Trophoblast cell (in vitro differentiated cells and primary cell): ENCODE data around the gene KLHL21.
A peak's percentile ranks its signal among the peaks of the same experiment; 100 is the strongest.

Source experiments
- DNase-seq, 2 donors: peaks; one replicate each; pipeline ENCODE4 v3.0.0-alpha.2; 2016
- H2AFZ ChIP-seq: 2 replicates; pipeline ENCODE4 v1.6.1; 2013; ENCODE audit warnings: low read length, moderate library complexity, mild to moderate bottlenecking; ENCODE audit not compliant: insufficient read depth, poor library complexity
- H2AK5ac ChIP-seq: 2 replicates; pipeline ENCODE4 v1.6.1; 2013; ENCODE audit warnings: mild to moderate bottlenecking, low read length
- H2BK120ac ChIP-seq: 2 replicates; pipeline ENCODE4 v1.6.1; 2013; ENCODE audit warnings: low read length, mild to moderate bottlenecking, moderate library complexity; ENCODE audit not compliant: insufficient read depth, poor library complexity
- H2BK12ac ChIP-seq: 2 replicates; pipeline ENCODE4 v1.6.1; 2013; ENCODE audit warnings: mild to moderate bottlenecking, low read length, moderate library complexity
- H2BK5ac ChIP-seq: 2 replicates; pipeline ENCODE4 v1.6.1; 2013; ENCODE audit warnings: low read length, low read depth, moderate library complexity, mild to moderate bottlenecking; ENCODE audit not compliant: poor library complexity
- H3K14ac ChIP-seq: 2 replicates; pipeline ENCODE4 v1.6.1; 2013; ENCODE audit warnings: mild to moderate bottlenecking, low read length
- H3K18ac ChIP-seq: 2 replicates; pipeline ENCODE4 v1.6.1; 2013; ENCODE audit warnings: mild to moderate bottlenecking, low read length
- H3K23ac ChIP-seq: 2 replicates; pipeline ENCODE4 v1.6.1; 2013; ENCODE audit warnings: low read length
- H3K27ac ChIP-seq: 2 replicates; pipeline ENCODE4 v1.5.1; 2013; ENCODE audit warnings: low read depth, mild to moderate bottlenecking, inconsistent platforms, low read length, moderate library complexity
- H3K27me3 ChIP-seq: 2 replicates; pipeline ENCODE4 v1.6.1; 2013; ENCODE audit warnings: inconsistent platforms, mild to moderate bottlenecking, low read length, moderate library complexity; ENCODE audit not compliant: insufficient read depth
- H3K36me3 ChIP-seq, 2 experiments: 1 replicate in 1 of 2; 2 replicates in 1 of 2; pipeline ENCODE4 v1.6.1; 2013; ENCODE audit warnings: low read length in 2 of 2, mild to moderate bottlenecking in 2 of 2, moderate library complexity in 1 of 2; ENCODE audit not compliant: insufficient read depth in 2 of 2, control insufficient read depth in 1 of 2
- H3K4ac ChIP-seq: 2 replicates; pipeline ENCODE4 v1.6.1; 2013; ENCODE audit warnings: low read depth, mild to moderate bottlenecking, low read length, moderate library complexity
- H3K4me1 ChIP-seq, 2 experiments: 1 replicate in 1 of 2; 2 replicates in 1 of 2; pipeline ENCODE4 v1.6.1; 2013; ENCODE audit warnings: low read length in 2 of 2, mild to moderate bottlenecking in 2 of 2, moderate library complexity in 1 of 2; ENCODE audit not compliant: insufficient read depth in 2 of 2, control insufficient read depth in 1 of 2
- H3K4me2 ChIP-seq: 2 replicates; pipeline ENCODE4 v1.6.1; 2013; ENCODE audit warnings: inconsistent platforms, mild to moderate bottlenecking, low read length, moderate library complexity
- H3K4me3 ChIP-seq: 2 replicates; pipeline ENCODE4 v1.5.1; 2013; ENCODE audit warnings: mild to moderate bottlenecking, low read depth, low read length, inconsistent platforms
- H3K79me1 ChIP-seq: one replicate; pipeline ENCODE4 v1.6.1; 2013; ENCODE audit warnings: low read length
- H3K79me2 ChIP-seq: 2 replicates; pipeline ENCODE4 v1.6.1; 2013; ENCODE audit warnings: low read length, mild to moderate bottlenecking; ENCODE audit not compliant: control insufficient read depth, insufficient read depth, poor library complexity
- H3K9ac ChIP-seq: 2 replicates; pipeline ENCODE4 v1.6.1; 2013; ENCODE audit warnings: mild to moderate bottlenecking, low read length
- H3K9me3 ChIP-seq: 2 replicates; pipeline ENCODE4 v1.6.1; 2013; ENCODE audit warnings: low read depth, mild to moderate bottlenecking, control low read depth, inconsistent platforms, low read length; ENCODE audit not compliant: insufficient read depth
- H4K12ac ChIP-seq: 2 replicates; pipeline ENCODE4 v1.6.1; 2013; ENCODE audit warnings: low read depth, mild to moderate bottlenecking, low read length, moderate library complexity
- H4K8ac ChIP-seq: 2 replicates; pipeline ENCODE4 v1.6.1; 2013; ENCODE audit warnings: low read depth, mild to moderate bottlenecking, low read length, moderate library complexity
- H4K91ac ChIP-seq: one replicate; pipeline ENCODE4 v1.6.1; 2013; ENCODE audit warnings: low read depth, mild to moderate bottlenecking, low read length, moderate library complexity
- WGBS: extraction: QIAGEN DNeasy Blood & Tissue Kit; methylation state at CpG from one replicate; pipeline ENCODE4 v1.1.7; 2013; ENCODE audit warnings: missing lambda C conversion rate; ENCODE audit not compliant: insufficient read length, insufficient coverage; ENCODE audit errors: extremely low coverage; 5-methylcytosine and 5-hydroxymethylcytosine counted together

Gene KLHL21

GRCh38 chr1:6614929-6615785, 12.5 kb upstream of the KLHL21 start:
- Histone ChIP-seq H3K4ac (peak overlapping the region; percentile 99), H2BK12ac (no peak overlapping the region), H2BK120ac (peak overlapping the region; percentile 65), H4K12ac (peak overlapping the region; percentile 44), H3K27ac (peak overlapping the region; percentile 8), H4K8ac (peak overlapping the region; percentile 48), H3K9ac (peak overlapping the region; percentile 86), H3K27me3 (no peaks in the 10 kb centered on the region), H3K79me2 (peaks cover 28% of the 10 kb centered on the region), H3K36me3 (peaks cover 29 to 31% of the 10 kb centered on the region in 2 experiments), H3K14ac (peak overlapping the region; percentile 73), H3K79me1 (peaks cover 16% of the 10 kb centered on the region), H3K4me1 (peaks cover 0 to 6% of the 10 kb centered on the region in 2 experiments), H3K23ac (no peak overlapping the region), H2BK5ac (peak overlapping the region; percentile 74), H2AFZ (no peak overlapping the region), H4K91ac (peak overlapping the region; percentile 71), H3K9me3 (no peaks in the 10 kb centered on the region), H3K4me2 (peak overlapping the region; percentile 87), H3K18ac (peak overlapping the region; percentile 68), H3K4me3 (peak overlapping the region; percentile 89), H2AK5ac (no peak overlapping the region)
- WGBS, result no CpG with 5 or more reads among the region's 82 CpGs
- DNase-seq, result peak in 1 of 2 donors; percentile 37

- Histone ChIP-seq H3K79me2 (peaks cover 26% of the 10 kb centered on the region), H3K27me3 (no peaks in the 10 kb centered on the region), H4K8ac (peak overlapping the region; percentile 85), H3K36me3 (peaks cover 20 to 22% of the 10 kb centered on the region in 2 experiments), H3K4me1 (peaks cover 0 to 6% of the 10 kb centered on the region in 2 experiments), H3K9ac (peak overlapping the region; percentile 84), H3K14ac (peak overlapping the region; percentile 98), H3K79me1 (peaks cover 16% of the 10 kb centered on the region), H3K4me2 (peak overlapping the region; percentile 49), H2BK12ac (no peak overlapping the region), H3K23ac (no peak overlapping the region), H3K4ac (peak overlapping the region; percentile 99), H3K9me3 (no peaks in the 10 kb centered on the region), H3K18ac (peak overlapping the region; percentile 93), H4K12ac (peak overlapping the region; percentile 90), H2AK5ac (peak overlapping the region; percentile 98), H2AFZ (peak overlapping the region; percentile 64), H3K4me3 (peak overlapping the region; percentile 89), H2BK5ac (peak overlapping the region; percentile 95), H4K91ac (peak overlapping the region; percentile 83), H2BK120ac (peak overlapping the region; percentile 48), H3K27ac (peak overlapping the region; percentile 81)
- peak in 1 of 2 donors; percentile 42 for DNase-seq
- WGBS, result no CpG with 5 or more reads among the region's 117 CpGs
Measured at GRCh38 chr1:6614019-6614928, 11.6 kb upstream of the KLHL21 start.

GRCh38 chr1:6613361-6614018, 10.8 kb upstream of the KLHL21 start, which contains the start of gene PHF13:
Gene PHF13 (plus strand): TSS chr1:6613731. CDS start chr1:6614067, 336 bp downstream.
- Histone ChIP-seq H3K27me3 (no peaks in the 10 kb centered on the region), H3K4me3 (peak within 1 kb of the TSS; percentile 89), H3K14ac (peak within 1 kb of the TSS; percentile 98), H3K36me3 (peaks cover 16 to 18% of the 10 kb centered on the region in 2 experiments), H3K4ac (peak within 1 kb of the TSS; percentile 99), H3K79me2 (peaks cover 26% of the 10 kb centered on the region), H2BK5ac (peak within 1 kb of the TSS; percentile 95), H4K12ac (peak within 1 kb of the TSS; percentile 90), H2AK5ac (peak within 1 kb of the TSS; percentile 98), H2AFZ (peak within 1 kb of the TSS; percentile 64), H3K9me3 (no peaks in the 10 kb centered on the region), H3K4me2 (peak within 1 kb of the TSS; percentile 100), H3K9ac (peak within 1 kb of the TSS; percentile 84), H3K4me1 (peaks cover 0 to 6% of the 10 kb centered on the region in 2 experiments), H4K91ac (peak within 1 kb of the TSS; percentile 83), H3K18ac (peak within 1 kb of the TSS; percentile 93), H3K79me1 (peaks cover 16% of the 10 kb centered on the region), H3K23ac (no peak within 1 kb of the TSS), H2BK12ac (peak within 1 kb of the TSS; percentile 42), H2BK120ac (peak within 1 kb of the TSS; percentile 68), H4K8ac (peak within 1 kb of the TSS; percentile 85), H3K27ac (peak within 1 kb of the TSS; percentile 81)
- WGBS, result no CpG with 5 or more reads among the region's 84 CpGs
- peak; percentile 99 for DNase-seq
